AG04449 (cell line): ENCODE results near the gene PPARD.

Experiments
- CTCF ChIA-PET: fragments of 350-600 bp; formaldehyde crosslinking; extraction: SDS; loops from one replicate; lab custom pipeline; 2021; ENCODE audit warnings: antibody characterized with exemption; lab: Yijun Ruan, JAX
- POLR2A ChIA-PET: fragments of 400-600, 350-600 bp; formaldehyde crosslinking; extraction: SDS; loops from one replicate; lab custom pipeline; 2020; ENCODE audit warnings: antibody characterized with exemption, inconsistent platforms; lab: Yijun Ruan, JAX
- DNase-seq: peaks from one replicate; pipeline ENCODE4 v3.0.0-alpha.2; 2010; ENCODE audit warnings: low read depth, low spot score
- H3K4me3 ChIP-seq: 2 replicates; pipeline ENCODE4 v1.5.1; 2011; ENCODE audit warnings: low read depth, mild to moderate bottlenecking, control low read depth, low read length
- CTCF ChIP-seq: IDR thresholded peaks from one replicate; pipeline ENCODE4 v1.5.1; 2011; ENCODE audit warnings: mild to moderate bottlenecking, moderate library complexity, low read length, control low read depth, inconsistent platforms; ENCODE audit not compliant: insufficient read depth; ENCODE audit errors: missing control alignments

Gene PPARD

DNA sequence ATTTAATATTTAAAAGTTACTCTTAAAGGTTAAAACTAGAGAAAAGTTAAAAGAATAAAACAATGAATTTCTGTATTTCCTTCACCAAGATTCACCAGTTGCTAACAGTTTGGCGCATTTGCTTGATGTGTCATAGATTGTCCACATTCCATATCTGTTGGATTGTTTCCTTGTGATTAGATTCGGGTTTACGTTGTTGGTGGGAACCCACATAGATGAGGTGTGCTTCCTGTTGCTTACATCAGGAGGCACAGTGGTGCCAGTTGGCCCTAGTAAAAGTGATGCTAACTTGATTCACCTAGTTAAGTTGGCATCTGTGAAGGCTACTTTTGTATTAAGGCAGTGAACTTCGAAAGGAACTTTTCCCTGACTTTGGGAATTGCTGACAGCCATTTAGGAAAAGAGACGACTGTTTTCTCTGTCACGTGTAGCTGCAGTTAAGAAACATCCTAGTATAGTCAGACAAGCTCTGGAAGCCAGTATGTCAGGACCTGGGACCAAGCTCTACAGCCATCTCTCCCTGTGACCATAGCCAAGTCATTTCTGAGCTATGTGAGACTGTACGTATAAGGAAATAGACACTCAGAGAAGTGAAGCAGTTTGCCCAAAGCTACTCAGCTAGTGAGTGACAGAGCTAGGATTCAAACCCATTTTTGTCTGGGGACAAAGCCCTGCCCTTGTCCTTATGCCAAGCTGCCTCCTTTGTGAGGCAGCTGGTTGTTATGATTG, 49.0 kb downstream of the PPARD start:
- peak; percentile 4 for TF ChIP-seq CTCF
- DNase-seq, result peak; percentile 91
- H3K4me3 ChIP-seq, result no peak overlapping the region
- POLR2A ChIA-PET, result no interaction called here
- CTCF ChIA-PET, result interaction anchor here (1.3 to 2.9 kb wide), 3 partner anchors 20 to 60 kb away, joined by 4 to 15 read pairs (median 5); partner anchors contain the start of gene FANCE

DNA sequence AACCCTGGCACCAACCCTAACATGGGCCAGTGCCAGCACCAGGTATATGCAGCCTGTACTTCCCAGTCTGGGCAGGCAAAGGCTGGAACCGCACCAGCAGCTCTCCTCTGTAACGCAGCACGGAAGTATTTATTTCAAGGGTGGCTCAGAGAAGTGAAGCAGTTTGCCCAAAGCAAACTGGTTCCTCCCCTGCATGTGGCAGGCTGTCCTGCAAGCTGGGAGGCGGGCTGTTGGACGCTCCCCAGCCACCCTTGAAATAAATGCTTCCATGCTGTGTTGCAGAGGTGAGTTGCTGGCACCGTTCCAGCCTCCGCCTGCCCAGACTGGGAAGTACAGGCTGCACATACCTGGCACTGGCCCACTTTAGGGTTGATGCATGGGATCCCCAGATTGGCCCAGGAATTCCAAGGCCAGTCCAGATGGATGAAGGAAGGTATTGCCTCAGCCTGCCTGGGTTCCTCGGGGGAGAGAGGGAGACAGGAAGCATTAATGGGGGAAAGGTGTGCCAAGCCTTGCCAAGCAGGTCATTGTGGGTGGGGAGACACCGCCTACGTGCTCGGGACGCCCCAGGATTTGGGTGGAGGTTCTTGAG, 49.8 kb downstream of the PPARD start:
- H3K4me3 ChIP-seq, result no peak overlapping the region
- TF ChIP-seq CTCF, result no peak
- DNase-seq, result no peak
- POLR2A ChIA-PET, result no interaction called here
- CTCF ChIA-PET, result interaction anchor here (1.3 to 2.9 kb wide), 3 partner anchors 21 to 59 kb away, joined by 4 to 15 read pairs (median 5); partner anchors contain the start of gene FANCE

GRCh38 chr6:35392773-35393672, 50.7 kb downstream of the PPARD start:
- DNase-seq, result no peak
- H3K4me3 ChIP-seq, result no peak overlapping the region
- TF ChIP-seq CTCF, result no peak
- ChIA-PET POLR2A (no interaction called here), CTCF (interaction anchor here (1.0 to 2.9 kb wide), 4 partner anchors 21 to 56 kb away, joined by 3 to 15 read pairs (median 5); no protein-coding TSS in a partner anchor)

- TF ChIP-seq CTCF, result no peak
- DNase-seq, result no peak
- no peak overlapping the region for H3K4me3 ChIP-seq
- POLR2A ChIA-PET, result no interaction called here
- CTCF ChIA-PET, result interaction anchor here (1.8 to 2.5 kb wide), 2 partner anchors 18 to 22 kb away, joined by 6 to 15 read pairs; no protein-coding TSS in a partner anchor
These were observed 54.6 kb downstream of the PPARD start for GRCh38 chr6:35396991-35397390.

DNA sequence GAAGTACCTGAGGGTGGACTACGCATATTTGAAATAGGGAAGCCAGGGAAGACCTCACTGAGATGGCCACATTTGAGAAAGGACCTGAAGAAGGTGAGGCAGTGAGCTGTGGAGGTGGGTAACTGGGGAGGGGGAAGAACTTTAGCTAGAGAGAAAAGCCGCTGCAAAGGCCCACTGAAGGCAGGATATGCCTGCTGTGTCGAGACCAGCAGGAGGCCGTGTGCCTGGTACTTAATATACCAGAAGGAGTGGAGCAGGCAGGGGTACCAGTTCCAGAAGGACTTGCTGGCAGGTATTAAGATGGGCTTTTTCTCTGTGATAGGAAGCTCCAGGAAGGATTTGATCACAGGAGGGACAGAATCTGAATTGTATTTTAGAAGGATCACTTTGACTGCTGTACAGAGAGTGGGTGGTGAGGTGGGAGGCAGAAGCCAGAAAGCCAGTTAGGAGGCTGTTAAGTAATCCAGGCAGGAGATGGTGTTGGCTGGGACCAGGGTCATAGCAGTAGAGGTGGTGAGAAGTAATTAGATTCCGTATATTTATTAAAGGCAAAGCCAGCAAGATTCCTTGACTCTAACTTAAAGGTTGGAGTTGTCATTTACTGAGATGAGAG, 55.6 kb downstream of the PPARD start:
- DNase-seq, result no peak
- CTCF ChIA-PET, result interaction anchor here (1.8 to 2.5 kb wide), 2 partner anchors 17 to 22 kb away, joined by 6 to 15 read pairs; no protein-coding TSS in a partner anchor
- TF ChIP-seq CTCF, result no peak
- no peak overlapping the region for H3K4me3 ChIP-seq
- POLR2A ChIA-PET, result no interaction called here
